ENCODE results near the gene UCHL5.

UCHL5 gene

DNA sequence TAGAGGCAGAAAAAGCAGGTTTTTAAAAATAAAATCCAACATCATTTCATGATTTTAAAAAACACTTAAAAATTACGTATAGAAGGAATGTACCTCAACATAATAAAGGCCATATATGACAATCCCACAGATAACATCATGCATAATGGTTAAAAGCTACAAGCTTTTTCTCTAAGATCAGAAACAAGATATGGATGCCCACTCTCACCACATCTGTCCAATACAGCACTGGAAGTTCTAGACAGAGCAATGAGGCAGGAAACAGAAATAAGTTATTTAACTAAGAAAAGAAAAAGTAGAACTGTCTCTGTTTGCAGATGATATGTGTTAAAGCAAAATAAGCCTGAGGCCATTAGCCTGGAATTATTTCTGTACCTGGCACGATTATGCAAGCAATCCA, 96.3 kb downstream of the UCHL5 start:
- no peak for DNase-seq

Measured in femur (tissue), 1 donor.